Sigmoid colon (tissue), 7 donors: Measurements from ENCODE around the gene SSH3. TPM values are rescaled to one million over a fixed set of nuclear protein-coding genes. Genes with fewer than 3 reads are reported as not detected.
A peak's percentile ranks its signal among the peaks of the same experiment; 100 is the strongest.

Experiments
- DNase-seq: peaks from one replicate; pipeline ENCODE4 v3.0.0-alpha.2; 2019
- H3K27ac ChIP-seq, 4 donors: fragments of 200-600 bp; sonication (generic); one replicate each; pipeline ENCODE4 v1.5.1; 2016 to 2019; ENCODE audit warnings: mild to moderate bottlenecking in 1 of 4
- H3K27me3 ChIP-seq, 3 donors: fragments of 200-600 bp; sonication (generic); one replicate each; pipeline ENCODE4 v1.5.1; 2019; ENCODE audit warnings: mild to moderate bottlenecking in 1 of 3
- H3K36me3 ChIP-seq, 4 donors: fragments of 200-600 bp; sonication (generic); one replicate each; pipeline ENCODE4 v1.5.1; 2016 to 2019
- H3K4me1 ChIP-seq, 4 donors: fragments of 200-600 bp; sonication (generic); one replicate each; pipeline ENCODE4 v1.5.1; 2017 to 2019
- H3K4me3 ChIP-seq, 4 donors: fragments of 200-600 bp; sonication (generic); one replicate each; pipeline ENCODE4 v1.5.1; 2017 to 2019; ENCODE audit warnings: mild to moderate bottlenecking in 2 of 4, moderate library complexity in 1 of 4
- H3K9me3 ChIP-seq, 4 donors: fragments of 200-600 bp in 3 of 4; sonication (generic) in 3 of 4; one replicate each; pipeline versions ENCODE4 v1.5.1 to v1.6.1; 2013 to 2019
- CTCF ChIP-seq, 4 experiments: fragments of 450-650 bp in 3 of 4; fragments of 200-600 bp in 1 of 4; IDR thresholded peaks; one replicate each; pipeline ENCODE4 v1.5.1; 2016 to 2019; ENCODE audit warnings: antibody characterized with exemption in 4 of 4, mild to moderate bottlenecking in 3 of 4, moderate library complexity in 2 of 4
- EP300 ChIP-seq, 4 donors: sonication (generic); formaldehyde crosslinking; IDR thresholded peaks; one replicate each; pipeline ENCODE4 v1.6.1; 2017; ENCODE audit warnings: antibody characterized with exemption in 4 of 4
- POLR2A ChIP-seq, 2 donors: fragments of 450-650 bp; IDR thresholded peaks; one replicate each; pipeline ENCODE4 v1.6.1; 2016; ENCODE audit warnings: antibody characterized with exemption in 2 of 2, mild to moderate bottlenecking in 2 of 2, moderate library complexity in 2 of 2
- POLR2AphosphoS5 ChIP-seq, 4 donors: sonication (generic); formaldehyde crosslinking; IDR thresholded peaks; one replicate each; pipeline ENCODE4 v1.6.1; 2017; ENCODE audit warnings: antibody characterized with exemption in 4 of 4
- WGBS, 2 donors: extraction: QIAGEN DNeasy Blood & Tissue Kit; methylation state at CpG; one replicate each; pipeline ENCODE4 v1.1.7; 2013; 5-methylcytosine and 5-hydroxymethylcytosine counted together
- intact Hi-C: fragments of 100-400 bp; cut with DNase I; formaldehyde crosslinking; loops from one replicate; pipeline ENCODE4 v1.15.1; 2023
- polyA plus RNA-seq, 3 donors: library from polyadenylated mRNA; stranded (reverse); fragments of 200-250 nt; gene quantifications; one replicate each; pipeline ENCODE4 v1.2.3, GENCODE V29; 2013
- total RNA-seq, 4 donors: library from RNA; depleted of rRNA; stranded (reverse); fragments of >200 nt; gene quantifications; one replicate each; pipeline ENCODE4 v1.1.0, GENCODE V29; 2016
- donor health status: healthy with polysubstance abuse.
- donor health status: Bipolar disorder and iron deficiency.
- donor health status: healthy.

The SSH3 gene
- 10 to 100 TPM; 20.0 to 37.7 (median 26.6) TPM for total RNA-seq
- polyA plus RNA-seq, result 10 to 100 TPM; 15.6 to 39.0 (median 21.3) TPM

- 1 to 9% methylated on average over 65 of the region's 65 CpGs for WGBS, 2 donors
- H3K36me3 ChIP-seq, result peaks cover 12 to 44% (median 29%) of the 10 kb centered on the region in 4 donors
Observed at GRCh38 chr11:67303132-67303834, at the start of gene SSH3. Gene SSH3, plus strand, starts transcription at chr11:67303530. Its CDS starts 96 bp downstream, at chr11:67303626.

GRCh38 chr11:67253872-67254624 lies 49.3 kb upstream of the SSH3 start:
- DNase-seq, result peak; percentile 42

More at GRCh38 chr11:67303132-67303834, at the start of gene SSH3:
- Histone ChIP-seq H3K27me3 (no peaks in the 10 kb centered on the region), H3K27ac (peak within 1 kb of the TSS; percentile 69 to 77 (median 74)), H3K9me3 (no peaks in the 10 kb centered on the region), H3K4me3 (peak within 1 kb of the TSS; percentile 54 to 98 (median 78)), H3K4me1 (peaks cover 0 to 31% (median 24%) of the 10 kb centered on the region in 4 donors)
- peak; percentile 84 for DNase-seq
- intact Hi-C loops, result no loop called here
- TF ChIP-seq POLR2A (IDR thresholded peaks at IDR 0.05), result peak in 1 of 2 donors; percentile 41
- TF ChIP-seq POLR2AphosphoS5 (IDR thresholded peaks at IDR 0.05), result peak in 3 of 4 donors; percentile 28 to 73 (median 71)
- no peak for TF ChIP-seq EP300 (IDR thresholded peaks at IDR 0.05)

GRCh38 chr11:67254798-67255197 lies 48.5 kb upstream of the SSH3 start:
- Histone ChIP-seq H3K36me3 (peaks cover 49 to 78% (median 65%) of the 10 kb centered on the region in 4 donors), H3K27me3 (no peaks in the 10 kb centered on the region), H3K9me3 (no peaks in the 10 kb centered on the region), H3K27ac (no peak overlapping the region), H3K4me1 (no peaks in the 10 kb centered on the region), H3K4me3 (no peak overlapping the region)
- WGBS, 2 donors, result 60 to 82% methylated on average over 15 of the region's 15 CpGs
- intact Hi-C loops, result no loop called here
- DNase-seq, result peak; percentile 48
- TF ChIP-seq EP300 (IDR thresholded peaks at IDR 0.05) (no peak), POLR2A (IDR thresholded peaks at IDR 0.05) (no peak), CTCF (IDR thresholded peaks at IDR 0.05) (no peak), POLR2AphosphoS5 (IDR thresholded peaks at IDR 0.05) (no peak)

More at GRCh38 chr11:67253872-67254624, 49.3 kb upstream of the SSH3 start:
- WGBS, 2 donors, result 81 to 90% methylated on average over 14 of the region's 14 CpGs
- no peak for TF ChIP-seq CTCF (IDR thresholded peaks at IDR 0.05)
- no peak for TF ChIP-seq POLR2AphosphoS5 (IDR thresholded peaks at IDR 0.05)
- TF ChIP-seq EP300 (IDR thresholded peaks at IDR 0.05), result no peak
- no peak for TF ChIP-seq POLR2A (IDR thresholded peaks at IDR 0.05)
- no peak overlapping the region for H3K27ac ChIP-seq
- no peaks in the 10 kb centered on the region for H3K9me3 ChIP-seq
- H3K4me1 ChIP-seq, result no peaks in the 10 kb centered on the region
- intact Hi-C loops, result no loop called here
- no peak overlapping the region for H3K4me3 ChIP-seq
- H3K27me3 ChIP-seq, result no peaks in the 10 kb centered on the region
- peaks cover 49 to 86% (median 73%) of the 10 kb centered on the region in 4 donors for H3K36me3 ChIP-seq

- TF ChIP-seq POLR2A (IDR thresholded peaks at IDR 0.05) (no peak), EP300 (IDR thresholded peaks at IDR 0.05) (no peak)
- Histone ChIP-seq H3K36me3 (peaks cover 44 to 73% (median 60%) of the 10 kb centered on the region in 4 donors), H3K9me3 (no peaks in the 10 kb centered on the region), H3K27ac (no peak overlapping the region), H3K4me1 (no peaks in the 10 kb centered on the region), H3K4me3 (no peak overlapping the region), H3K27me3 (no peaks in the 10 kb centered on the region)
- no peak for DNase-seq
- 87 to 94% methylated on average over 10 of the region's 10 CpGs for WGBS, 2 donors
- intact Hi-C loops, result no loop called here
Observed at GRCh38 chr11:67255353-67255752, 48.0 kb upstream of the SSH3 start.

- H3K4me3 ChIP-seq, result no peak overlapping the region
- peak; percentile 33 for DNase-seq
- WGBS, 2 donors, result 89 to 90% methylated on average over 8 of the region's 8 CpGs
- peaks cover 0 to 1% (median under 1%) of the 10 kb centered on the region in 4 donors for H3K4me1 ChIP-seq
- no peaks in the 10 kb centered on the region for H3K9me3 ChIP-seq
- peaks cover 39 to 68% (median 55%) of the 10 kb centered on the region in 4 donors for H3K36me3 ChIP-seq
- no peak overlapping the region for H3K27ac ChIP-seq
- intact Hi-C loops, result no loop called here
- TF ChIP-seq EP300 (IDR thresholded peaks at IDR 0.05) (no peak), POLR2A (IDR thresholded peaks at IDR 0.05) (no peak), POLR2AphosphoS5 (IDR thresholded peaks at IDR 0.05) (no peak), CTCF (IDR thresholded peaks at IDR 0.05) (no peak)
- no peaks in the 10 kb centered on the region for H3K27me3 ChIP-seq
Observed at GRCh38 chr11:67255864-67256263, 47.5 kb upstream of the SSH3 start.
